ENCODE results near the gene PAEP.

GRCh38 chr9:135590486-135591079 lies 29.0 kb downstream of the PAEP start:
- TF ChIP-seq POLR2A (IDR thresholded peaks at IDR 0.05) (no peak), CTCF (IDR thresholded peaks at IDR 0.05) (no peak), POLR2AphosphoS5 (IDR thresholded peaks at IDR 0.05) (no peak)

All from prostate gland (tissue), 2 donors.